Gastrocnemius medialis (tissue), 4 donors: ENCODE results near the gene COQ2.
"Not testable (repeated sequence)": the region's sequence is repeated elsewhere in the genome, so short reads cannot be mapped to it uniquely, and the experiment has no call there.

Experiments used
- CTCF ChIP-seq, 5 experiments: fragments of 450-650 bp in 3 of 5; fragments of 200-600 bp in 2 of 5; sonication (generic) in 2 of 5; IDR thresholded peaks in 4 of 5; conservative IDR thresholded peaks in 1 of 5; 1 replicate in 4 of 5; 2 replicates in 1 of 5; pipeline ENCODE4 v1.5.1; 2016 to 2019; ENCODE audit warnings: antibody characterized with exemption in 5 of 5, mild to moderate bottlenecking in 3 of 5, moderate library complexity in 3 of 5
- POLR2A ChIP-seq, 2 donors: fragments of 450-650 bp; IDR thresholded peaks; one replicate each; pipeline ENCODE4 v1.6.1; 2017; ENCODE audit warnings: antibody characterized with exemption in 2 of 2, mild to moderate bottlenecking in 2 of 2, moderate library complexity in 2 of 2

- TF ChIP-seq POLR2A (IDR thresholded peaks at IDR 0.05); CTCF (IDR thresholded peaks at IDR 0.05 in 4 of 5, conservative IDR thresholded peaks at IDR 0.05 in 1 of 5): not testable (repeated sequence)
Observed at GRCh38 chr4:83235645-83236133, 48.9 kb downstream of the COQ2 start.
